Naive thymus-derived CD8-positive, alpha-beta T cell (primary cell): ENCODE results near the gene DHX32. TPM values are rescaled to one million over a fixed set of nuclear protein-coding genes. Genes with fewer than 3 reads are reported as not detected.
"Not testable (repeated sequence)": the region's sequence is repeated elsewhere in the genome, so short reads cannot be mapped to it uniquely, and the experiment has no call there.

Experiments used
- ATAC-seq, 2 donors: fragments of 150-1000 bp; cut with Tn5 transposase in 1 of 2; sonication (Bioruptor Pico), chemical (Tn5 transposase) in 1 of 2; 1 replicate in 1 of 2; 2 replicates in 1 of 2; pipeline ENCODE4 v1.10.0; 2021; ENCODE audit warnings: mild to moderate bottlenecking in 2 of 2, moderate library complexity in 2 of 2
- POLR2A ChIA-PET: fragments of 350-600 bp; sonication (Branson Sonifier 250); formaldehyde crosslinking; loops from one replicate; lab custom pipeline; 2021; ENCODE audit warnings: antibody characterized with exemption; lab: Charles Lee
- DNase-seq, 10 donors: peaks; one replicate each; pipeline versions ENCODE4 v3.0.0 to v3.0.0-alpha.2; 2020 to 2022
- H3K27ac Mint-ChIP-seq, 10 donors: one replicate each; pipeline ENCODE4 v1.8.0; 2020 to 2022; ENCODE audit warnings: mild to moderate bottlenecking in 10 of 10, mixed read lengths in 10 of 10, moderate library complexity in 4 of 10, inconsistent platforms in 1 of 10
- H3K27me3 Mint-ChIP-seq, 5 donors: one replicate each; pipeline ENCODE4 v1.8.0; 2021 to 2022; ENCODE audit warnings: mixed read lengths in 5 of 5
- H3K36me3 Mint-ChIP-seq, 3 donors: one replicate each; pipeline ENCODE4 v1.8.0; 2020 to 2022; ENCODE audit warnings: mixed read lengths in 3 of 3, mild to moderate bottlenecking in 2 of 3, inconsistent platforms in 1 of 3
- H3K4me1 Mint-ChIP-seq, 4 donors: one replicate each; pipeline ENCODE4 v1.8.0; 2021 to 2022; ENCODE audit warnings: mixed read lengths in 4 of 4
- H3K4me3 Mint-ChIP-seq, 10 donors: one replicate each; pipeline ENCODE4 v1.8.0; 2020 to 2022; ENCODE audit warnings: mild to moderate bottlenecking in 10 of 10, mixed read lengths in 10 of 10, moderate library complexity in 6 of 10, inconsistent platforms in 1 of 10
- H3K9me3 Mint-ChIP-seq, 9 donors: one replicate each; pipeline ENCODE4 v1.8.0; 2020 to 2022; ENCODE audit warnings: mixed read lengths in 9 of 9, mild to moderate bottlenecking in 3 of 9, inconsistent platforms in 1 of 9, moderate library complexity in 1 of 9
- polyA plus RNA-seq, 3 donors: library from polyadenylated mRNA; unstranded; fragments of 300-500 nt; fragmentation: Illumina TruSeq; gene quantifications; one replicate each; pipeline ENCODE4 v1.2.3, GENCODE V29; 2021
- total RNA-seq, 8 experiments: library from RNA in 2 of 8; stranded (reverse) in 2 of 8; gene quantifications; one replicate each; pipeline ENCODE4 v1.2.3 and lab custom pipeline; 2021 to 2026

DHX32 gene
- total and polyA plus RNA-seq, 5 experiments from 2014 or later, result 11.5 to 19.1 (median 17.3) TPM

- H3K27ac Mint-ChIP-seq, H3K4me3 Mint-ChIP-seq, DNase-seq, H3K9me3 Mint-ChIP-seq, H3K36me3 Mint-ChIP-seq, H3K27me3 Mint-ChIP-seq, POLR2A ChIA-PET, H3K4me1 Mint-ChIP-seq, ATAC-seq: not testable (repeated sequence)
These were observed 28.4 kb upstream of the DHX32 start for GRCh38 chr10:125909491-125909890.

- POLR2A ChIA-PET, H3K27me3 Mint-ChIP-seq, H3K36me3 Mint-ChIP-seq, H3K27ac Mint-ChIP-seq, DNase-seq, H3K4me3 Mint-ChIP-seq, ATAC-seq, H3K9me3 Mint-ChIP-seq, H3K4me1 Mint-ChIP-seq: not testable (repeated sequence)
These were observed 27.7 kb upstream of the DHX32 start for GRCh38 chr10:125908813-125909212.

GRCh38 chr10:125907598-125907997 is 26.5 kb upstream of the DHX32 start:
- ATAC-seq, H3K27me3 Mint-ChIP-seq, POLR2A ChIA-PET, H3K27ac Mint-ChIP-seq, H3K9me3 Mint-ChIP-seq, H3K4me1 Mint-ChIP-seq, H3K4me3 Mint-ChIP-seq, DNase-seq, H3K36me3 Mint-ChIP-seq: not testable (repeated sequence)

GRCh38 chr10:125905069-125905994 is 24.2 kb upstream of the DHX32 start:
- H3K4me3 Mint-ChIP-seq, H3K27me3 Mint-ChIP-seq, DNase-seq, H3K27ac Mint-ChIP-seq, H3K4me1 Mint-ChIP-seq, H3K9me3 Mint-ChIP-seq, H3K36me3 Mint-ChIP-seq, ATAC-seq, POLR2A ChIA-PET: not testable (repeated sequence)

GRCh38 chr10:125903135-125903640 is 22.1 kb upstream of the DHX32 start:
- H3K27ac Mint-ChIP-seq, H3K4me3 Mint-ChIP-seq, H3K4me1 Mint-ChIP-seq, H3K36me3 Mint-ChIP-seq, POLR2A ChIA-PET, DNase-seq, H3K9me3 Mint-ChIP-seq, ATAC-seq: not testable (repeated sequence)
- H3K27me3 Mint-ChIP-seq, result peaks cover 0 to 12% (median 2%) of the 10 kb centered on the region in 5 donors

GRCh38 chr10:125900963-125901362 is 19.9 kb upstream of the DHX32 start:
- H3K4me1 Mint-ChIP-seq, H3K27me3 Mint-ChIP-seq, H3K27ac Mint-ChIP-seq, ATAC-seq, H3K36me3 Mint-ChIP-seq, DNase-seq, POLR2A ChIA-PET: not testable (repeated sequence)
- Mint-ChIP-seq H3K4me3 (peak overlapping the region in 1 of 10 donors; percentile 5), H3K9me3 (peaks cover 0 to 12% (median 2%) of the 10 kb centered on the region in 9 donors)

- H3K9me3 Mint-ChIP-seq, POLR2A ChIA-PET, H3K27me3 Mint-ChIP-seq, ATAC-seq, DNase-seq, H3K36me3 Mint-ChIP-seq: not testable (repeated sequence)
- Mint-ChIP-seq H3K27ac (peak overlapping the region in 7 of 10 donors; percentile 2 to 89 (median 58)), H3K4me3 (peak overlapping the region; percentile 83 to 94 (median 92)), H3K4me1 (peaks cover 16 to 26% (median 24%) of the 10 kb centered on the region in 4 donors)
These were observed 16.2 kb upstream of the DHX32 start for GRCh38 chr10:125897317-125897716.

GRCh38 chr10:125896088-125896934 is 15.2 kb upstream of the DHX32 start, which contains the start of gene FANK1:
Gene FANK1, plus strand, starts transcription at chr10:125896564. Its CDS starts 79 bp downstream, at chr10:125896643.
- ATAC-seq, result peak; percentile 79
- POLR2A ChIA-PET, result not testable (repeated sequence)

GRCh38 chr10:125895130-125896087 is 14.3 kb upstream of the DHX32 start:
- H3K27ac Mint-ChIP-seq, result peak overlapping the region; percentile 32 to 95 (median 88)
- not testable (repeated sequence) for H3K9me3 Mint-ChIP-seq, H3K36me3 Mint-ChIP-seq, H3K27me3 Mint-ChIP-seq
- H3K4me3 Mint-ChIP-seq, result peak overlapping the region; percentile 74 to 97 (median 90)
- ATAC-seq, result peak; percentile 74 to 77
- peaks cover 16 to 26% (median 24%) of the 10 kb centered on the region in 4 donors for H3K4me1 Mint-ChIP-seq
- DNase-seq, result peak; percentile 6 to 70 (median 39)
- POLR2A ChIA-PET, result interaction anchor here (0.9 kb wide), 1 partner anchor 72 kb away, joined by 3 read pairs; the partner anchor contains the start of genes BCCIP and UROS

More at GRCh38 chr10:125896088-125896934, 15.2 kb upstream of the DHX32 start, which contains the start of gene FANK1:
- H3K27me3 Mint-ChIP-seq, H3K9me3 Mint-ChIP-seq, H3K36me3 Mint-ChIP-seq: not testable (repeated sequence)
- H3K4me3 Mint-ChIP-seq, result peak within 1 kb of the TSS; percentile 83 to 97 (median 92)
- H3K27ac Mint-ChIP-seq, result peak within 1 kb of the TSS; percentile 80 to 95 (median 90)
- peaks cover 16 to 26% (median 24%) of the 10 kb centered on the region in 4 donors for H3K4me1 Mint-ChIP-seq
- peak; percentile 59 to 93 (median 77) for DNase-seq

GRCh38 chr10:125894176-125894575 is 13.1 kb upstream of the DHX32 start:
- H3K27me3 Mint-ChIP-seq, H3K36me3 Mint-ChIP-seq, DNase-seq, H3K27ac Mint-ChIP-seq, ATAC-seq, POLR2A ChIA-PET: not testable (repeated sequence)
- Mint-ChIP-seq H3K4me1 (peaks cover 16 to 26% (median 24%) of the 10 kb centered on the region in 4 donors), H3K4me3 (peak overlapping the region in 6 of 10 donors; percentile 7 to 92 (median 33)), H3K9me3 (peaks cover 0 to 10% (median 0%) of the 10 kb centered on the region in 9 donors)

- POLR2A ChIA-PET, ATAC-seq, DNase-seq, H3K27me3 Mint-ChIP-seq, H3K4me3 Mint-ChIP-seq, H3K36me3 Mint-ChIP-seq, H3K27ac Mint-ChIP-seq: not testable (repeated sequence)
- Mint-ChIP-seq H3K4me1 (peaks cover 13 to 25% (median 22%) of the 10 kb centered on the region in 4 donors), H3K9me3 (peaks cover 0 to 10% (median 0%) of the 10 kb centered on the region in 9 donors)
These were observed 11.3 kb upstream of the DHX32 start for GRCh38 chr10:125892402-125892801.
